ENCODE data around the gene SOHLH2. TPM values are rescaled to one million over a fixed set of nuclear protein-coding genes. Genes with fewer than 3 reads are reported as not detected.

Gene SOHLH2
- polyA plus RNA-seq, 1 of the 3 experiments (the other 2 are of a cell fraction): 0.85 TPM

DNA sequence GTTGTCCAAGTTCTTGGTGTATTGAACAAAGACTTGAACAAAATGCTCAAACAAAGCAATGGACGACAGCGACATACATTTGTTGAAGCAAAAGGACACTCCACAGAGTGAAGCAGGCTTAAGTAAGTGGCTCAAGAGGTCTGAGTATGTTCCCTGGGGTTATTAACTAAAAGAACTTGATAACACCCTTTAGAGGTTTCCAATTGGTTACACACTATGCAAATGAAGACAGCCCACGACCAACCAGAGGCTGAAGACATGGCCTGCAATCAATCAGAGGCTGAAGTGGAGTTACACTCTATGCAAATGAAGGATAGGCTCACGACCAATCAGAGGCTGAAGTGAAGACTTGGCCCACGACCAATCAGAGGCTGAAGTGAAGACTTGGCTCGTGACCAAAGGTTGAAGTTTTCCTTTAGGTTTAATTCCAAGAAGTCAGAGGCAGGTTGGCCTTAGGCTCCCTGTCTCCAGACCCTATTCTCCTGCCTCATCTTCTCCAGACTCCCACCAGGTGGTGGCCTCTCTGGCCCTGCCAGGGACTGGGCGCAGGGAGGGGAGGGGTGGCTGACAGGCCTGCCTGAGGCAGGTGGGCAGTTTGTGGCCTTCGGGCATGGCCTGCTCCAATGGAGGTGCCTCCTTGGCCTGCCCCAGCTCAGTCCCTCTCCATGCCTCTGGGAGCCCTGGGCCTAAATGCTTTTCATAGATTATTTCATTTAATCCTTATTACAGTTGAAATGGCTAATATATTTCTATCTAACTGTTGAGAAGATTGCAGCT lies 45.2 kb upstream of the SOHLH2 start:
- Histone ChIP-seq H3K79me2 (ENCODE audit: insufficient read depth) (no peaks in the 10 kb centered on the region), H3F3A (replicated peaks; ENCODE audit: insufficient read depth) (no peaks in the 10 kb centered on the region), H3K36me3 (replicated peaks in 1 of 2; ENCODE audit: control insufficient read depth in 1 of 2, insufficient read depth in 2 of 2, low read length in 1 of 2) (no peaks in the 10 kb centered on the region), H3K9me2 (no peaks in the 10 kb centered on the region), H3K4me2 (no peak overlapping the region), H3K4me1 (ENCODE audit: control insufficient read depth in 1 of 2, insufficient read depth in 2 of 2, low read depth in 1 of 2, low read length in 1 of 2) (no peaks in the 10 kb centered on the region), H3K27me3 (ENCODE audit: insufficient read depth) (no peaks in the 10 kb centered on the region), H3K27ac (ENCODE audit: low read depth in 2 of 2, low read length in 1 of 2) (no peak overlapping the region), H4K20me1 (ENCODE audit: insufficient read depth) (no peaks in the 10 kb centered on the region), H3K9ac (no peak overlapping the region), H3K4me3 (ENCODE audit: low read depth in 2 of 2, low read length in 1 of 2) (no peak overlapping the region), H2AFZ (ENCODE audit: low read depth) (no peak overlapping the region), H3K9me3 (no peaks in the 10 kb centered on the region)
- no peak for DNase-seq
- POLR2A ChIA-PET: no interaction called here
- WGBS (ENCODE audit: low lambda C conversion rate): 61% methylated on average over 7 of the region's 8 CpGs
- CTCF ChIA-PET: interaction anchor here (0.6 kb wide), 1 partner anchor 260 kb away, joined by 3 read pairs; no protein-coding TSS in a partner anchor
- TF ChIP-seq TAF1 (IDR thresholded peaks at IDR 0.05; ENCODE audit: borderline replicate concordance, low read depth, low read length): no peak
- no peak for TF ChIP-seq NRF1 (IDR thresholded peaks at IDR 0.05; ENCODE audit: low read depth, low read length)
- TF ChIP-seq FOXM1 (IDR thresholded peaks at IDR 0.05; ENCODE audit: low read depth): no peak
- no peak for TF ChIP-seq PBX3 (IDR thresholded peaks at IDR 0.05)
- no peak for TF ChIP-seq REST (IDR thresholded peaks at IDR 0.05; ENCODE audit: low read depth, low read length)
- no peak for TF ChIP-seq TCF12 (IDR thresholded peaks at IDR 0.05)
- TF ChIP-seq MXI1 (IDR thresholded peaks at IDR 0.05; ENCODE audit: low read depth, low read length): no peak
- no peak for TF ChIP-seq TEAD4 (IDR thresholded peaks at IDR 0.05; ENCODE audit: borderline replicate concordance, insufficient read depth)
- TF ChIP-seq ELF1 (IDR thresholded peaks at IDR 0.05): no peak
- no peak for TF ChIP-seq POLR2AphosphoS5 (IDR thresholded peaks at IDR 0.05; ENCODE audit: low read depth, low read length)
- no peak for TF ChIP-seq RXRA (IDR thresholded peaks at IDR 0.05; ENCODE audit: borderline replicate concordance, low read depth)
- TF ChIP-seq SMC3 (IDR thresholded peaks at IDR 0.05; ENCODE audit: low read depth, low read length): no peak
- no peak for TF ChIP-seq YY1 (IDR thresholded peaks at IDR 0.05; ENCODE audit: low read depth)

GRCh38 chr13:36258831-36259230 lies 44.5 kb upstream of the SOHLH2 start:
- Histone ChIP-seq H3K27ac (ENCODE audit: low read depth in 2 of 2, low read length in 1 of 2) (no peak overlapping the region), H3K4me3 (ENCODE audit: low read depth in 2 of 2, low read length in 1 of 2) (no peak overlapping the region), H3F3A (replicated peaks; ENCODE audit: insufficient read depth) (no peaks in the 10 kb centered on the region), H3K4me2 (no peak overlapping the region), H3K9ac (no peak overlapping the region), H3K36me3 (replicated peaks in 1 of 2; ENCODE audit: control insufficient read depth in 1 of 2, insufficient read depth in 2 of 2, low read length in 1 of 2) (no peaks in the 10 kb centered on the region), H2AFZ (ENCODE audit: low read depth) (no peak overlapping the region), H3K79me2 (ENCODE audit: insufficient read depth) (no peaks in the 10 kb centered on the region), H4K20me1 (ENCODE audit: insufficient read depth) (no peaks in the 10 kb centered on the region), H3K4me1 (ENCODE audit: control insufficient read depth in 1 of 2, insufficient read depth in 2 of 2, low read depth in 1 of 2, low read length in 1 of 2) (no peaks in the 10 kb centered on the region), H3K27me3 (ENCODE audit: insufficient read depth) (no peaks in the 10 kb centered on the region), H3K9me3 (no peaks in the 10 kb centered on the region), H3K9me2 (no peaks in the 10 kb centered on the region)
- ChIA-PET CTCF (interaction anchor here (0.6 kb wide), 1 partner anchor 260 kb away, joined by 3 read pairs; no protein-coding TSS in a partner anchor), POLR2A (no interaction called here)
- no peak for DNase-seq
- 70% methylated on average over 8 of the region's 8 CpGs for WGBS (ENCODE audit: low lambda C conversion rate)
- TF ChIP-seq GABPA (IDR thresholded peaks at IDR 0.05; ENCODE audit: low read depth): no peak
- TF ChIP-seq, protein P1, sequence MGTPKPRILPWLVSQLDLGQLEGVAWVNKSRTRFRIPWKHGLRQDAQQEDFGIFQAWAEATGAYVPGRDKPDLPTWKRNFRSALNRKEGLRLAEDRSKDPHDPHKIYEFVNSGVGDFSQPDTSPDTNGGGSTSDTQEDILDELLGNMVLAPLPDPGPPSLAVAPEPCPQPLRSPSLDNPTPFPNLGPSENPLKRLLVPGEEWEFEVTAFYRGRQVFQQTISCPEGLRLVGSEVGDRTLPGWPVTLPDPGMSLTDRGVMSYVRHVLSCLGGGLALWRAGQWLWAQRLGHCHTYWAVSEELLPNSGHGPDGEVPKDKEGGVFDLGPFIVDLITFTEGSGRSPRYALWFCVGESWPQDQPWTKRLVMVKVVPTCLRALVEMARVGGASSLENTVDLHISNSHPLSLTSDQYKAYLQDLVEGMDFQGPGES (IDR thresholded peaks at IDR 0.05; ENCODE audit: low read depth, low read length): no peak
- TF ChIP-seq RAD21 (IDR thresholded peaks at IDR 0.05; ENCODE audit: low read length): no peak
- TF ChIP-seq ZBTB33 (IDR thresholded peaks at IDR 0.05; ENCODE audit: borderline replicate concordance, low read depth): no peak
- TF ChIP-seq NFIC (IDR thresholded peaks at IDR 0.05; ENCODE audit: borderline replicate concordance): no peak
- TF ChIP-seq RXRA (IDR thresholded peaks at IDR 0.05; ENCODE audit: borderline replicate concordance, low read depth): no peak
- TF ChIP-seq YY1 (IDR thresholded peaks at IDR 0.05; ENCODE audit: low read depth): no peak
- TF ChIP-seq FOXM1 (IDR thresholded peaks at IDR 0.05; ENCODE audit: low read depth): no peak
- TF ChIP-seq NRF1 (IDR thresholded peaks at IDR 0.05; ENCODE audit: low read depth, low read length): no peak
- no peak for TF ChIP-seq SMC3 (IDR thresholded peaks at IDR 0.05; ENCODE audit: low read depth, low read length)
- TF ChIP-seq RCOR1 (IDR thresholded peaks at IDR 0.05; ENCODE audit: low read length): no peak

All from SK-N-SH (cell line).